ENCODE data around the gene EFNA3.

DNA sequence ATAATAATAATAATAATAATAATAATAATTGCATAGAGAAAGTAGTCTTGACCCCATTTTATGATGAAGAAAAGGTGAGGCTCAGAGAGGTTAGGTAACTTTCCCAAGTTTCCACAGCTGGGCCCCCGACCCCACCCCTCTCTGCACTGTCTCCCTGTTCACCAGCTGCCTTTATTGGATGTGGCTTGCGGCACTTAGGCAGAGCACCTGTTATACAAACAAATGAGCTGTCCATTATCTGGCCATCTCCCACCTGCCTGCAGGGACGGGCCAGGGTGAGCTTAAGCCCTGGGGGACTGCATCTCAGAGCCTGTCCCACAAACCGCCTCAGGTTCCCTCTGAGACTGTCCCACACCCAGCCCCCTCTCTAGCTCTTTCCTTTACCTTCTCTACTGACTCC, 39.0 kb downstream of the EFNA3 start:
- TF ChIP-seq, protein P1, sequence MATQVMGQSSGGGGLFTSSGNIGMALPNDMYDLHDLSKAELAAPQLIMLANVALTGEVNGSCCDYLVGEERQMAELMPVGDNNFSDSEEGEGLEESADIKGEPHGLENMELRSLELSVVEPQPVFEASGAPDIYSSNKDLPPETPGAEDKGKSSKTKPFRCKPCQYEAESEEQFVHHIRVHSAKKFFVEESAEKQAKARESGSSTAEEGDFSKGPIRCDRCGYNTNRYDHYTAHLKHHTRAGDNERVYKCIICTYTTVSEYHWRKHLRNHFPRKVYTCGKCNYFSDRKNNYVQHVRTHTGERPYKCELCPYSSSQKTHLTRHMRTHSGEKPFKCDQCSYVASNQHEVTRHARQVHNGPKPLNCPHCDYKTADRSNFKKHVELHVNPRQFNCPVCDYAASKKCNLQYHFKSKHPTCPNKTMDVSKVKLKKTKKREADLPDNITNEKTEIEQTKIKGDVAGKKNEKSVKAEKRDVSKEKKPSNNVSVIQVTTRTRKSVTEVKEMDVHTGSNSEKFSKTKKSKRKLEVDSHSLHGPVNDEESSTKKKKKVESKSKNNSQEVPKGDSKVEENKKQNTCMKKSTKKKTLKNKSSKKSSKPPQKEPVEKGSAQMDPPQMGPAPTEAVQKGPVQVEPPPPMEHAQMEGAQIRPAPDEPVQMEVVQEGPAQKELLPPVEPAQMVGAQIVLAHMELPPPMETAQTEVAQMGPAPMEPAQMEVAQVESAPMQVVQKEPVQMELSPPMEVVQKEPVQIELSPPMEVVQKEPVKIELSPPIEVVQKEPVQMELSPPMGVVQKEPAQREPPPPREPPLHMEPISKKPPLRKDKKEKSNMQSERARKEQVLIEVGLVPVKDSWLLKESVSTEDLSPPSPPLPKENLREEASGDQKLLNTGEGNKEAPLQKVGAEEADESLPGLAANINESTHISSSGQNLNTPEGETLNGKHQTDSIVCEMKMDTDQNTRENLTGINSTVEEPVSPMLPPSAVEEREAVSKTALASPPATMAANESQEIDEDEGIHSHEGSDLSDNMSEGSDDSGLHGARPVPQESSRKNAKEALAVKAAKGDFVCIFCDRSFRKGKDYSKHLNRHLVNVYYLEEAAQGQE (IDR thresholded peaks at IDR 0.05; ENCODE audit: low read depth): no peak
- TF ChIP-seq EZH2 (IDR thresholded peaks at IDR 0.05) (no peak), ZNF274 (IDR thresholded peaks at IDR 0.05; ENCODE audit: low read depth, low read length) (no peak), POLR2A (IDR thresholded peaks at IDR 0.05; ENCODE audit: borderline replicate concordance, extremely low read depth, insufficient read depth, insufficient read length) (no peak), YY1 (IDR thresholded peaks at IDR 0.05; ENCODE audit: extremely low read depth, insufficient replicate concordance, low read depth, low read length) (no peak), SIN3A (IDR thresholded peaks at IDR 0.05; ENCODE audit: low read depth) (no peak), SP1 (IDR thresholded peaks at IDR 0.05; ENCODE audit: low read depth) (no peak), RAD21 (IDR thresholded peaks at IDR 0.05; ENCODE audit: low read depth) (no peak), ELF1 (IDR thresholded peaks at IDR 0.05; ENCODE audit: borderline replicate concordance, low read depth) (no peak), SRF (IDR thresholded peaks at IDR 0.05; ENCODE audit: low read depth) (no peak)
- TF ChIP-seq, protein P2, sequence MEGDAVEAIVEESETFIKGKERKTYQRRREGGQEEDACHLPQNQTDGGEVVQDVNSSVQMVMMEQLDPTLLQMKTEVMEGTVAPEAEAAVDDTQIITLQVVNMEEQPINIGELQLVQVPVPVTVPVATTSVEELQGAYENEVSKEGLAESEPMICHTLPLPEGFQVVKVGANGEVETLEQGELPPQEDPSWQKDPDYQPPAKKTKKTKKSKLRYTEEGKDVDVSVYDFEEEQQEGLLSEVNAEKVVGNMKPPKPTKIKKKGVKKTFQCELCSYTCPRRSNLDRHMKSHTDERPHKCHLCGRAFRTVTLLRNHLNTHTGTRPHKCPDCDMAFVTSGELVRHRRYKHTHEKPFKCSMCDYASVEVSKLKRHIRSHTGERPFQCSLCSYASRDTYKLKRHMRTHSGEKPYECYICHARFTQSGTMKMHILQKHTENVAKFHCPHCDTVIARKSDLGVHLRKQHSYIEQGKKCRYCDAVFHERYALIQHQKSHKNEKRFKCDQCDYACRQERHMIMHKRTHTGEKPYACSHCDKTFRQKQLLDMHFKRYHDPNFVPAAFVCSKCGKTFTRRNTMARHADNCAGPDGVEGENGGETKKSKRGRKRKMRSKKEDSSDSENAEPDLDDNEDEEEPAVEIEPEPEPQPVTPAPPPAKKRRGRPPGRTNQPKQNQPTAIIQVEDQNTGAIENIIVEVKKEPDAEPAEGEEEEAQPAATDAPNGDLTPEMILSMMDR (IDR thresholded peaks at IDR 0.05 in 2 of 3, conservative IDR thresholded peaks at IDR 0.05 in 1 of 3; ENCODE audit: borderline replicate concordance in 1 of 3, insufficient read depth in 1 of 3, low read depth in 2 of 3, low read length in 2 of 3): no peak
- TF ChIP-seq, protein P3, sequence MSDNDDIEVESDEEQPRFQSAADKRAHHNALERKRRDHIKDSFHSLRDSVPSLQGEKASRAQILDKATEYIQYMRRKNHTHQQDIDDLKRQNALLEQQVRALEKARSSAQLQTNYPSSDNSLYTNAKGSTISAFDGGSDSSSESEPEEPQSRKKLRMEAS (IDR thresholded peaks at IDR 0.05): no peak

Measured in HCT116 (cell line).